Testis (tissue), 2 donors: ENCODE data around the gene GMEB2.

Source experiments
- POLR2A ChIP-seq: fragments of 450-650 bp; IDR thresholded peaks from one replicate; pipeline ENCODE4 v1.6.1; 2017; ENCODE audit warnings: antibody characterized with exemption, mild to moderate bottlenecking, moderate library complexity
- TF ChIP-seq, protein P1 (sequence below), 3 experiments: fragments of 450-650 bp in 2 of 3; fragments of 200-600 bp in 1 of 3; sonication (generic) in 1 of 3; IDR thresholded peaks; one replicate each; pipeline ENCODE4 v1.5.1; 2016 to 2019; ENCODE audit warnings: antibody characterized with exemption in 3 of 3, mild to moderate bottlenecking in 2 of 3, moderate library complexity in 1 of 3

DNA sequence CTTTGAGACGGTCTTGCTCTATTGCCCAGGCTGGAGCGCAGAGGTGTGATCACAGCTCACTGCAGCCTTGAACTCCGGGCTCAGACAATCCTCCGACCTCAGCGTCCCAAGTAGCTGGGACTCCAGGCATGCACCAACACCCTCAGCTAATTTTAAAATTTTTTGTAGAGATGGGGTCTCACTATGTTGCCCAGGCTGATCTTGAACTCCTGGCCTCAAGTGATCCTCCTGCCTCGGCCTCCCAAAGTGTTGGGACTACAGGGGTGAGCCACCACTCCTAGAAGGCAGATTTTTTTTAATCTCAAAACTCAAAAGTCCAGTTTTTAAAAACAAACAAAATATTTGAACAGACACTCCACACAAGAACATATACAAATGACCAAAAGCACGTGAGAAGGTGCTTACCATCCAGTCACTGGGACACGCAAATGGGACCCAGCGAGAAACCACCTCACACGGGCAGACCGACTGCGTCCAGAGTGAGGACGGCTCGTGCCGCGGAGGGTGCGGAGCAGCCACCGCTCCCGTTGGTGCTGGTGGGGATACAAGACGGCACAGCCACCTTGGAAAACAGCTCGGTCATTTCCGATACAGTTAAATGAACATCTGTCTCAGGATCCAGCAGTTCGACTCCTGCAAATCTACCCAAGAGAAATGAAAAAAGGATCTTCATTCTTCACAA lies 44.4 kb downstream of the GMEB2 start:
- TF ChIP-seq, protein P1, sequence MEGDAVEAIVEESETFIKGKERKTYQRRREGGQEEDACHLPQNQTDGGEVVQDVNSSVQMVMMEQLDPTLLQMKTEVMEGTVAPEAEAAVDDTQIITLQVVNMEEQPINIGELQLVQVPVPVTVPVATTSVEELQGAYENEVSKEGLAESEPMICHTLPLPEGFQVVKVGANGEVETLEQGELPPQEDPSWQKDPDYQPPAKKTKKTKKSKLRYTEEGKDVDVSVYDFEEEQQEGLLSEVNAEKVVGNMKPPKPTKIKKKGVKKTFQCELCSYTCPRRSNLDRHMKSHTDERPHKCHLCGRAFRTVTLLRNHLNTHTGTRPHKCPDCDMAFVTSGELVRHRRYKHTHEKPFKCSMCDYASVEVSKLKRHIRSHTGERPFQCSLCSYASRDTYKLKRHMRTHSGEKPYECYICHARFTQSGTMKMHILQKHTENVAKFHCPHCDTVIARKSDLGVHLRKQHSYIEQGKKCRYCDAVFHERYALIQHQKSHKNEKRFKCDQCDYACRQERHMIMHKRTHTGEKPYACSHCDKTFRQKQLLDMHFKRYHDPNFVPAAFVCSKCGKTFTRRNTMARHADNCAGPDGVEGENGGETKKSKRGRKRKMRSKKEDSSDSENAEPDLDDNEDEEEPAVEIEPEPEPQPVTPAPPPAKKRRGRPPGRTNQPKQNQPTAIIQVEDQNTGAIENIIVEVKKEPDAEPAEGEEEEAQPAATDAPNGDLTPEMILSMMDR (IDR thresholded peaks at IDR 0.05): no peak
- no peak for TF ChIP-seq POLR2A
